Kidney glomerular epithelial cell (primary cell): ENCODE data around the gene TMEM245.

Source experiments
- DNase-seq: peaks from one replicate; lab custom pipeline; 2025; lab: John Stamatoyannopoulos, UW

The TMEM245 gene

GRCh38 chr9:109119439-109120203 is at the start of gene TMEM245:
TSS of gene TMEM245 (minus strand) at chr9:109119947. CDS start at chr9:109119913, 34 bp downstream.
- peak; percentile 96 for DNase-seq

- DNase-seq = no peak
Observed at GRCh38 chr9:109168170-109168569, 48.4 kb upstream of the TMEM245 start.

GRCh38 chr9:109167716-109168115 is 48.0 kb upstream of the TMEM245 start:
- no peak for DNase-seq

GRCh38 chr9:109166771-109167601 is 47.2 kb upstream of the TMEM245 start, which contains the start of gene FRRS1L:
TSS of gene FRRS1L (minus strand) at chr9:109167249. CDS start at chr9:109167138, 111 bp downstream.
- no peak for DNase-seq

- DNase-seq = no peak
Observed at GRCh38 chr9:109166171-109166770, 46.5 kb upstream of the TMEM245 start.

GRCh38 chr9:109164042-109164441 is 44.3 kb upstream of the TMEM245 start:
- no peak for DNase-seq

- DNase-seq = no peak
Observed at GRCh38 chr9:109163194-109163593, 43.4 kb upstream of the TMEM245 start.

GRCh38 chr9:109162677-109163076 is 42.9 kb upstream of the TMEM245 start:
- no peak for DNase-seq

GRCh38 chr9:109161471-109161870 is 41.7 kb upstream of the TMEM245 start:
- DNase-seq = no peak

GRCh38 chr9:109159583-109159982 is 39.8 kb upstream of the TMEM245 start:
- DNase-seq = no peak

- no peak for DNase-seq
Observed at GRCh38 chr9:109158651-109159050, 38.9 kb upstream of the TMEM245 start.

- DNase-seq = no peak
Observed at GRCh38 chr9:109156708-109157107, 37.0 kb upstream of the TMEM245 start.

GRCh38 chr9:109150925-109151545 is 31.3 kb upstream of the TMEM245 start:
- DNase-seq = no peak

GRCh38 chr9:109149722-109150121 is 30.0 kb upstream of the TMEM245 start:
- no peak for DNase-seq

- no peak for DNase-seq
Observed at GRCh38 chr9:109149089-109149488, 29.3 kb upstream of the TMEM245 start.

- no peak for DNase-seq
Observed at GRCh38 chr9:109145051-109145450, 25.3 kb upstream of the TMEM245 start.

- no peak for DNase-seq
Observed at GRCh38 chr9:109143881-109144562, 24.3 kb upstream of the TMEM245 start.

- no peak for DNase-seq
Observed at GRCh38 chr9:109141375-109141774, 21.6 kb upstream of the TMEM245 start.

GRCh38 chr9:109139851-109140250 is 20.1 kb upstream of the TMEM245 start:
- DNase-seq = no peak

GRCh38 chr9:109138421-109138820 is 18.7 kb upstream of the TMEM245 start:
- no peak for DNase-seq

- DNase-seq = no peak
Observed at GRCh38 chr9:109134167-109134578, 14.4 kb upstream of the TMEM245 start.

- no peak for DNase-seq
Observed at GRCh38 chr9:109133533-109133932, 13.8 kb upstream of the TMEM245 start.
